ENCODE results near the gene C16orf89. TPM values are rescaled to one million over a fixed set of nuclear protein-coding genes. Genes with fewer than 3 reads are reported as not detected.

The C16orf89 gene
- total RNA-seq, 3 donors from 2014 or later (not counting 1 experiment from before 2014, with no cell fraction given), result not detected

- H3K27ac Mint-ChIP-seq, result no peak overlapping the region
- no peaks in the 10 kb centered on the region for H3K36me3 Mint-ChIP-seq
- H3K9me3 Mint-ChIP-seq, result no peaks in the 10 kb centered on the region
- DNase-seq (no peak), ATAC-seq (no peak)
- H3K4me1 Mint-ChIP-seq, result peaks cover 26 to 27% of the 10 kb centered on the region in 2 donors
- Histone ChIP-seq H3K9me3 (ENCODE audit: control insufficient read depth, insufficient read depth, low read length) (no peaks in the 10 kb centered on the region), H3K4me3 (ENCODE audit: low read length) (no peak overlapping the region), H3K27ac (ENCODE audit: low read length) (no peak overlapping the region), H3K36me3 (ENCODE audit: control insufficient read depth, insufficient read depth, low read length) (no peaks in the 10 kb centered on the region), H3K27me3 (ENCODE audit: control insufficient read depth, insufficient read depth, low read length) (no peaks in the 10 kb centered on the region), H3K4me1 (ENCODE audit: control insufficient read depth, insufficient read depth, low read length) (peaks cover 18% of the 10 kb centered on the region)
- H3K4me3 Mint-ChIP-seq, result no peak overlapping the region
- TF ChIP-seq, protein P1, sequence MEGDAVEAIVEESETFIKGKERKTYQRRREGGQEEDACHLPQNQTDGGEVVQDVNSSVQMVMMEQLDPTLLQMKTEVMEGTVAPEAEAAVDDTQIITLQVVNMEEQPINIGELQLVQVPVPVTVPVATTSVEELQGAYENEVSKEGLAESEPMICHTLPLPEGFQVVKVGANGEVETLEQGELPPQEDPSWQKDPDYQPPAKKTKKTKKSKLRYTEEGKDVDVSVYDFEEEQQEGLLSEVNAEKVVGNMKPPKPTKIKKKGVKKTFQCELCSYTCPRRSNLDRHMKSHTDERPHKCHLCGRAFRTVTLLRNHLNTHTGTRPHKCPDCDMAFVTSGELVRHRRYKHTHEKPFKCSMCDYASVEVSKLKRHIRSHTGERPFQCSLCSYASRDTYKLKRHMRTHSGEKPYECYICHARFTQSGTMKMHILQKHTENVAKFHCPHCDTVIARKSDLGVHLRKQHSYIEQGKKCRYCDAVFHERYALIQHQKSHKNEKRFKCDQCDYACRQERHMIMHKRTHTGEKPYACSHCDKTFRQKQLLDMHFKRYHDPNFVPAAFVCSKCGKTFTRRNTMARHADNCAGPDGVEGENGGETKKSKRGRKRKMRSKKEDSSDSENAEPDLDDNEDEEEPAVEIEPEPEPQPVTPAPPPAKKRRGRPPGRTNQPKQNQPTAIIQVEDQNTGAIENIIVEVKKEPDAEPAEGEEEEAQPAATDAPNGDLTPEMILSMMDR (IDR thresholded peaks at IDR 0.05), result no peak
- WGBS (ENCODE audit: insufficient coverage), result 89% methylated on average over 9 of the region's 9 CpGs
- peaks cover 0 to 3% of the 10 kb centered on the region in 2 donors for H3K27me3 Mint-ChIP-seq (ENCODE audit: low read depth in 2 of 2)
- intact Hi-C loops (cut with micrococcal nuclease), result no loop called here
Measured at GRCh38 chr16:5069048-5069447, 3.3 kb upstream of the C16orf89 start.

DNA sequence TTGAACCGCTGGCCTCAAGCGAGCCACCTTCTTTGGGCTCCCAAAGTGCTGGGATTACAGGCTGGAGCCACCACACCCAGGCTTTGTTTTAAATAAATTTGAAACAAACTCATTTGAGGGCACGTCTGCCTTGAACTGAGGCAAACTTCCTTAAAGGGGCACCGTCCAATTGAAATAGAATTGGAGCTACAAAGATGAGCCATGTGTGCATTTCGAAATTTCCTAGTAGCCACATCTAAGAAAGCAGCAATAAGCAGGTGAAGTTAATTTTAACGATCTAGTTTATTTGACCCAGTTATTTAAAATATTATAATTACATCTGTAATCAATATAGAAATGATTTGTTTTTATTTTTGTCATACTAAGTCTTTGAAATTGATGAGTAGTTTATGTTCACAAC lies 755 bp upstream of the C16orf89 start:
- 76% methylated on average over 5 of the region's 6 CpGs for WGBS (ENCODE audit: insufficient coverage)
- no peak for DNase-seq
- ATAC-seq, result no peak
- TF ChIP-seq, protein P1 (IDR thresholded peaks at IDR 0.05), result no peak
- Histone ChIP-seq H3K27ac (ENCODE audit: low read length) (no peak overlapping the region), H3K4me3 (ENCODE audit: low read length) (no peak overlapping the region), H3K9me3 (ENCODE audit: control insufficient read depth, insufficient read depth, low read length) (no peaks in the 10 kb centered on the region), H3K36me3 (ENCODE audit: control insufficient read depth, insufficient read depth, low read length) (no peaks in the 10 kb centered on the region), H3K4me1 (ENCODE audit: control insufficient read depth, insufficient read depth, low read length) (peaks cover 5% of the 10 kb centered on the region), H3K27me3 (ENCODE audit: control insufficient read depth, insufficient read depth, low read length) (no peaks in the 10 kb centered on the region)
- no peaks in the 10 kb centered on the region for H3K9me3 Mint-ChIP-seq
- intact Hi-C loops (cut with micrococcal nuclease), result no loop called here
- peaks cover 9% of the 10 kb centered on the region in 2 donors for H3K4me1 Mint-ChIP-seq
- peaks cover 0 to 7% of the 10 kb centered on the region in 2 donors for H3K27me3 Mint-ChIP-seq (ENCODE audit: low read depth in 2 of 2)
- no peak overlapping the region for H3K27ac Mint-ChIP-seq
- no peak overlapping the region for H3K4me3 Mint-ChIP-seq
- no peaks in the 10 kb centered on the region for H3K36me3 Mint-ChIP-seq

GRCh38 chr16:5065326-5065725 lies 430 bp downstream of the C16orf89 start:
- whole genome bisulfite sequencing (ENCODE audit: insufficient coverage), result 90% methylated on average over 8 of the region's 8 CpGs
- H3K36me3 Mint-ChIP-seq, result no peaks in the 10 kb centered on the region

DNA sequence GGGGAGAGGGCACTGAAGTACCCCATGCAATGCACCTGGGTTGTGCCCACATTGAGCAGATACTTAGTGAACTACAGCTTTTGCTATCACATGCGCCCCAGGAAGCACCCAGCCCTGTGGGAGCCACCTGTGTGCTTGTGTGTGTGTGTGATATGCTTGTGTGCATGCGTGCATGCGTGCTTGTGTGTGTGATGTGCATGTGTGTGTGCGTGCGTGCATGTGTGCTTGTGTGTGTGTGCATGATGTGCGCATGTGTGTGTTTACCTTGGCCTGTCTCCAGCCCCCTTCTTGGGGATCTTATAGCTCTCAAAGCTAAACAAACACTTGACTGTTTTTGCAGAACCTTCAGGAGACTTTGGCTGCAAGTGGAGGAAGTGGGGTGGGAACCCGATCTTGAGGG lies 841 bp downstream of the C16orf89 start:
- no peaks in the 10 kb centered on the region for H3K4me1 Mint-ChIP-seq
- Histone ChIP-seq H3K36me3 (ENCODE audit: control insufficient read depth, insufficient read depth, low read length) (no peaks in the 10 kb centered on the region), H3K4me1 (ENCODE audit: control insufficient read depth, insufficient read depth, low read length) (no peaks in the 10 kb centered on the region), H3K27ac (ENCODE audit: low read length) (no peak overlapping the region), H3K4me3 (ENCODE audit: low read length) (no peak overlapping the region), H3K27me3 (ENCODE audit: control insufficient read depth, insufficient read depth, low read length) (no peaks in the 10 kb centered on the region), H3K9me3 (ENCODE audit: control insufficient read depth, insufficient read depth, low read length) (no peaks in the 10 kb centered on the region)
- DNase-seq (no peak), ATAC-seq (no peak)
- H3K36me3 Mint-ChIP-seq, result no peaks in the 10 kb centered on the region
- TF ChIP-seq, protein P1 (IDR thresholded peaks at IDR 0.05), result no peak
- no peak overlapping the region for H3K27ac Mint-ChIP-seq
- H3K9me3 Mint-ChIP-seq, result no peaks in the 10 kb centered on the region
- intact Hi-C loops (cut with micrococcal nuclease), result no loop called here
- 91% methylated on average over 6 of the region's 7 CpGs for WGBS (ENCODE audit: insufficient coverage)
- peaks cover 0 to 7% of the 10 kb centered on the region in 2 donors for H3K27me3 Mint-ChIP-seq (ENCODE audit: low read depth in 2 of 2)
- no peak overlapping the region for H3K4me3 Mint-ChIP-seq

More at GRCh38 chr16:5065326-5065725, 430 bp downstream of the C16orf89 start:
- H3K27ac Mint-ChIP-seq, result no peak overlapping the region
- no peak overlapping the region for H3K4me3 ChIP-seq (ENCODE audit: low read length)
- H3K9me3 ChIP-seq (ENCODE audit: control insufficient read depth, insufficient read depth, low read length), result no peaks in the 10 kb centered on the region
- no peak overlapping the region for H3K27ac ChIP-seq (ENCODE audit: low read length)
- DNase-seq (no peak), ATAC-seq (no peak)
- TF ChIP-seq, protein P1 (IDR thresholded peaks at IDR 0.05), result no peak
- no peak overlapping the region for H3K4me3 Mint-ChIP-seq
- H3K27me3 Mint-ChIP-seq (ENCODE audit: low read depth in 2 of 2), result peaks cover 0 to 7% of the 10 kb centered on the region in 2 donors
- H3K4me1 Mint-ChIP-seq, result no peaks in the 10 kb centered on the region
- no peaks in the 10 kb centered on the region for H3K36me3 ChIP-seq (ENCODE audit: control insufficient read depth, insufficient read depth, low read length)
- H3K9me3 Mint-ChIP-seq, result no peaks in the 10 kb centered on the region
- no peaks in the 10 kb centered on the region for H3K4me1 ChIP-seq (ENCODE audit: control insufficient read depth, insufficient read depth, low read length)
- intact Hi-C loops (cut with micrococcal nuclease), result no loop called here
- H3K27me3 ChIP-seq (ENCODE audit: control insufficient read depth, insufficient read depth, low read length), result no peaks in the 10 kb centered on the region

All from natural killer cell (primary cell).